Upper lobe of left lung (tissue), 6 donors: ENCODE measurements around the gene BSN. TPM values are rescaled to one million over a fixed set of nuclear protein-coding genes. Genes with fewer than 3 reads are reported as not detected.

ENCODE experiments used
- ATAC-seq, 2 donors: fragments of 200-7000 bp; cut with Tn5 transposase; one replicate each; pipeline ENCODE4 v1.9.1; 2022; ENCODE audit warnings: mild to moderate bottlenecking in 2 of 2, moderate library complexity in 2 of 2; ENCODE audit not compliant: low FRiP score in 2 of 2
- DNase-seq, 2 donors: peaks; one replicate each; pipeline ENCODE4 v3.0.0-alpha.2; 2019 to 2020
- H3K27ac ChIP-seq, 4 donors: fragments of 200-600 bp; sonication (generic); one replicate each; pipeline ENCODE4 v1.5.1; 2016 to 2019
- H3K27me3 ChIP-seq, 4 donors: fragments of 200-600 bp; sonication (generic); one replicate each; pipeline ENCODE4 v1.5.1; 2017 to 2019
- H3K36me3 ChIP-seq, 4 donors: fragments of 200-600 bp; sonication (generic); one replicate each; pipeline ENCODE4 v1.5.1; 2016 to 2019
- H3K4me1 ChIP-seq, 4 donors: fragments of 200-600 bp; sonication (generic); one replicate each; pipeline ENCODE4 v1.5.1; 2018 to 2019
- H3K4me3 ChIP-seq, 4 donors: fragments of 200-600 bp; sonication (generic); one replicate each; pipeline ENCODE4 v1.5.1; 2017 to 2019; ENCODE audit warnings: mild to moderate bottlenecking in 2 of 4, moderate library complexity in 1 of 4
- H3K9me3 ChIP-seq, 4 donors: fragments of 200-600 bp; sonication (generic); one replicate each; pipeline ENCODE4 v1.5.1; 2018 to 2019
- CTCF ChIP-seq, 6 experiments: fragments of 450-650 bp in 4 of 6; fragments of 200-600 bp in 2 of 6; sonication (generic) in 2 of 6; IDR thresholded peaks; one replicate each; pipeline ENCODE4 v1.5.1; 2016 to 2019; ENCODE audit warnings: antibody characterized with exemption in 6 of 6
- EP300 ChIP-seq, 4 donors: sonication (generic); formaldehyde crosslinking; IDR thresholded peaks; one replicate each; pipeline ENCODE4 v1.5.1; 2017; ENCODE audit warnings: antibody characterized with exemption in 4 of 4, control low read depth in 2 of 4
- POLR2A ChIP-seq, 4 donors: fragments of 450-650 bp; IDR thresholded peaks; one replicate each; pipeline ENCODE4 v1.5.1; 2016 to 2017; ENCODE audit warnings: antibody characterized with exemption in 4 of 4, mild to moderate bottlenecking in 2 of 4
- POLR2AphosphoS5 ChIP-seq, 2 donors: sonication (generic); formaldehyde crosslinking; IDR thresholded peaks; one replicate each; pipeline ENCODE4 v1.5.1; 2017; ENCODE audit warnings: antibody characterized with exemption in 2 of 2
- WGBS, 2 donors: methylation state at CpG; one replicate each; pipeline ENCODE4 v1.1.5; 2017 to 2018; 5-methylcytosine and 5-hydroxymethylcytosine counted together
- small RNA-seq, 4 donors: library from RNA; depleted of rRNA; stranded (forward); fragments of <200 nt; gene quantifications; one replicate each; pipeline ENCODE3, GENCODE V24; 2016
- total RNA-seq, 6 donors: library from RNA; depleted of rRNA in 4 of 6; stranded (reverse); fragments of >200 nt in 4 of 6; gene quantifications; one replicate each; pipeline versions ENCODE4 v1.1.0 to v1.2.1, GENCODE V29; 2016 to 2021
- donor health status: DM: no; HTN: no; CAD: no; lungs with moderate emphysema.
- donor health status: DM: no; HTN: yes; CAD: no; lungs with severe emphysema.

The BSN gene
- total RNA-seq, 6 donors from 2014 or later = 0.39 to 1.1 (median 0.72) TPM

DNA sequence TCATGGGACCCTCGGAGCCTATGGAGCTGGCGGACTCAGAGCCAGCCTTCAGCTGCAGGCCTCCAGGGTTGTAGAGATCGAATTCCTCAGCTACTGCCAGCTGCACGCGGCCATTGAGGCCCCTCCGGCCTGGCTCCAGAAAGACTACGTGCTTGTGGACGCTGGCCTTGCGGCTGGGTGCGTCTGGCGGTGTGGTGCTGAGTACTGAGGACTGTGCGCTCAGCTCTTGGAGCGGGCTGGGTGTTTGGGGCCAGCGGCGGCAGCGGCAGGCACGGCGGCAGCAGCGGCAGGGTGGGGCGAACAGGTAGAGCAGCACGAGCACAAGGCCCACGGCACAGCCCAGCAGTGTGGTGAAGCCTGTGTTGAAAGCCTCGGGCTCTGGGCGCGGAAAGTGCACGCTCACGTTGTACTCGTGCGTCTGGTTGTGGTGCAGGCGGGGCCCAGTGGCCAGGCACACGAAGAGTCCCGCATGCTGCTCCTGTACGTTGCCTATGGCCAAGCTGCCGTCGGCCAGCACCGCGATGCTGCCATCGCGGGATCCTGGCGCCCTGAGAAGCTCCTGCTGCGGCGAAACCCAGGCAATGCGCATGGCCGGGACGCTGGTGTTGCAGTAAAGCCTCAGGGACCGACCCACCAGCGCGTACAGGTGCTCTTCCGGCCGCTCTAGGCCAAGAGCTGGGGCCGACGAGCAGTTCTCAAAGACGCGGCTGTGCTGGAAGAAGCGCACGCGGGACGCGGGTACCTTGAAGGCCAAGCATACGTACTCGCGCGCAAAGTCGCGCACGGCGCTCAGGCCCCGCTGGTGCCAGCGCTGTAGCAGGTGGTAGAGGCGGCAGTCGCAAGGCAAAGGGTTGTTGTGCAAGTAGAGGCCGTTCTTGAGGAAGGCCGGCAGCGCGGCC, 163.9 kb downstream of the BSN start:
- Histone ChIP-seq H3K4me3 (peak overlapping the region in 3 of 4 donors; percentile 56 to 64 (median 61)), H3K27me3 (no peaks in the 10 kb centered on the region), H3K27ac (no peak overlapping the region), H3K36me3 (peaks cover 4 to 42% (median 19%) of the 10 kb centered on the region in 4 donors), H3K4me1 (peaks cover 21 to 44% (median 25%) of the 10 kb centered on the region in 4 donors), H3K9me3 (no peaks in the 10 kb centered on the region)
- 66 to 72% methylated on average over 47 to 74 of the region's 75 CpGs for WGBS, 2 donors
- TF ChIP-seq EP300 (IDR thresholded peaks at IDR 0.05) = no peak
- no peak for TF ChIP-seq POLR2A (IDR thresholded peaks at IDR 0.05)
- TF ChIP-seq POLR2AphosphoS5 (IDR thresholded peaks at IDR 0.05) = no peak
- TF ChIP-seq CTCF (IDR thresholded peaks at IDR 0.05) = no peak
- DNase-seq (peak in 1 of 2 donors; percentile 88), ATAC-seq (no peak)

DNA sequence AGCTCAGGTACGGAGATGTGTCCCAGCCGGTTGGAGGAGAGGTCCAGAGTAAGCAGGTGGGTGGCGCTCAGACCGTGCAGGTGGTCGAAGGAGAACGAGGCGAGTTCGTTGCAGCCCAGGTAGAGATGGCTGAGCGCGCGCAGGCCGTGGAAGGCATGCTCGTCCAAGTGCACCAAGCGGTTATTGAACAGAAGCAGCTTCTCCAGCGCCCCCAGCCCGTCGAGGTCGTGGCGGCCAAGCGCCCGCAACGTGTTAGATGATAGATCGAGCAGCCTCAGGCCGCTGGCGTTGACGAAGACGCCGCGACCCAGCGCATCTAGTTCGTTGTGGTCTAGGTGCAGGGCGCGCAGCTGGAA, 164.6 kb downstream of the BSN start:
- no peak for ATAC-seq
- peak overlapping the region in 1 of 4 donors; percentile 69 for H3K27ac ChIP-seq
- peaks cover 21 to 46% (median 26%) of the 10 kb centered on the region in 4 donors for H3K4me1 ChIP-seq

GRCh38 chr3:49719214-49719884, 165.1 kb downstream of the BSN start, which contains the start of gene AMIGO3:
Gene AMIGO3, minus strand, starts transcription at chr3:49719684. Its CDS starts 219 bp downstream, at chr3:49719465.
- DNase-seq (peak; percentile 96 to 98), ATAC-seq (peak; percentile 85 to 90)
- Histone ChIP-seq H3K4me3 (peak within 1 kb of the TSS; percentile 56 to 64 (median 60)), H3K27me3 (no peaks in the 10 kb centered on the region), H3K9me3 (no peaks in the 10 kb centered on the region), H3K27ac (peak within 1 kb of the TSS in 3 of 4 donors; percentile 42 to 74 (median 69)), H3K4me1 (peaks cover 22 to 48% (median 27%) of the 10 kb centered on the region in 4 donors), H3K36me3 (peaks cover 4 to 39% (median 19%) of the 10 kb centered on the region in 4 donors)
- WGBS, 2 donors = 0 to 1% methylated on average over 1 to 47 of the region's 50 CpGs
- TF ChIP-seq POLR2AphosphoS5 (IDR thresholded peaks at IDR 0.05) (peak; percentile 41 to 70), EP300 (IDR thresholded peaks at IDR 0.05) (no peak), CTCF (IDR thresholded peaks at IDR 0.05) (peak; percentile 62 to 96 (median 79)), POLR2A (IDR thresholded peaks at IDR 0.05) (peak in 2 of 4 donors; percentile 80 to 88)

More for the DNA sequence above, 164.6 kb downstream of the BSN start:
- peak in 1 of 2 donors; percentile 88 for DNase-seq
- peaks cover 4 to 42% (median 19%) of the 10 kb centered on the region in 4 donors for H3K36me3 ChIP-seq
- H3K4me3 ChIP-seq = peak overlapping the region; percentile 56 to 64 (median 60)
- 23 to 26% methylated on average over 8 to 18 of the region's 33 CpGs for WGBS, 2 donors
- H3K27me3 ChIP-seq = no peaks in the 10 kb centered on the region
- H3K9me3 ChIP-seq = no peaks in the 10 kb centered on the region
- TF ChIP-seq POLR2A (IDR thresholded peaks at IDR 0.05) = no peak
- no peak for TF ChIP-seq CTCF (IDR thresholded peaks at IDR 0.05)
- no peak for TF ChIP-seq EP300 (IDR thresholded peaks at IDR 0.05)
- no peak for TF ChIP-seq POLR2AphosphoS5 (IDR thresholded peaks at IDR 0.05)

Small RNA genes within 50 kb of the gene (small RNA-seq; reads per million reads assigned to genes)
- 0 reads per million in 4 donors for gene AMIGO3

Other genes with a start within 250 kb of the BSN start
- 100 to 1,000 TPM in 2 of 6 donors, 10 to 100 TPM in 4; 28.1 to 190 (median 66.9) TPM for gene USP4, start 214.4 kb upstream of the BSN start, total RNA-seq
- gene GPX1, start 196.1 kb upstream of the BSN start, total RNA-seq = 100 to 1,000 TPM; 174 to 603 (median 445) TPM
- 100 to 1,000 TPM; 206 to 611 (median 456) TPM for gene RHOA, start 142.5 kb upstream of the BSN start, total RNA-seq
- 10 to 100 TPM; 21.8 to 52.3 (median 39.5) TPM for gene TCTA, start 142.1 kb upstream of the BSN start, total RNA-seq
- 10 to 100 TPM in 3 of 6 donors, 1 to 10 TPM in 3; 2.3 to 59.7 (median 11.4) TPM for gene AMT, start 132.0 kb upstream of the BSN start, total RNA-seq
- 10 to 100 TPM in 2 of 6 donors, 1 to 10 TPM in 4; 1.0 to 23.9 (median 8.0) TPM for gene NICN1, start 125.2 kb upstream of the BSN start, total RNA-seq
- gene DAG1, start 84.2 kb upstream of the BSN start, total RNA-seq = 100 to 1,000 TPM in 1 of 6 donors, 10 to 100 TPM in 5; 22.0 to 104 (median 73.5) TPM
- 100 to 1,000 TPM in 1 of 6 donors, 10 to 100 TPM in 5; 54.7 to 104 (median 92.8) TPM for gene APEH, start 119.9 kb downstream of the BSN start, total RNA-seq
- 10 to 100 TPM in 5 of 6 donors, 1 to 10 TPM in 1; 8.9 to 58.7 (median 18.1) TPM for gene MST1, start 135.0 kb downstream of the BSN start, total RNA-seq
- gene RNF123, start 135.1 kb downstream of the BSN start, total RNA-seq = 10 to 100 TPM; 14.2 to 71.2 (median 42.2) TPM
- 1 to 10 TPM in 4 of 6 donors, under 1 TPM in 2; 0.13 to 3.2 (median 1.9) TPM for gene AMIGO3, start 165.2 kb downstream of the BSN start, total RNA-seq
- gene GMPPB, start 169.5 kb downstream of the BSN start, total RNA-seq = 10 to 100 TPM; 17.8 to 45.8 (median 41.3) TPM
- gene IP6K1, start 232.1 kb downstream of the BSN start, total RNA-seq = 10 to 100 TPM; 42.0 to 63.9 (median 49.7) TPM
- gene CDHR4, start 245.4 kb downstream of the BSN start, total RNA-seq = 10 to 100 TPM in 1 of 6 donors, 1 to 10 TPM in 4, under 1 TPM in 1; 0.66 to 21.9 (median 7.0) TPM
- 10 to 100 TPM in 2 of 6 donors, 1 to 10 TPM in 4; 5.0 to 13.6 (median 7.4) TPM for gene INKA1, start 248.8 kb downstream of the BSN start, total RNA-seq